ENCODE results near the gene AVPR1A.

The AVPR1A gene

GRCh38 chr12:63093711-63094110, 57.3 kb downstream of the AVPR1A start:
- TF ChIP-seq, protein P1, sequence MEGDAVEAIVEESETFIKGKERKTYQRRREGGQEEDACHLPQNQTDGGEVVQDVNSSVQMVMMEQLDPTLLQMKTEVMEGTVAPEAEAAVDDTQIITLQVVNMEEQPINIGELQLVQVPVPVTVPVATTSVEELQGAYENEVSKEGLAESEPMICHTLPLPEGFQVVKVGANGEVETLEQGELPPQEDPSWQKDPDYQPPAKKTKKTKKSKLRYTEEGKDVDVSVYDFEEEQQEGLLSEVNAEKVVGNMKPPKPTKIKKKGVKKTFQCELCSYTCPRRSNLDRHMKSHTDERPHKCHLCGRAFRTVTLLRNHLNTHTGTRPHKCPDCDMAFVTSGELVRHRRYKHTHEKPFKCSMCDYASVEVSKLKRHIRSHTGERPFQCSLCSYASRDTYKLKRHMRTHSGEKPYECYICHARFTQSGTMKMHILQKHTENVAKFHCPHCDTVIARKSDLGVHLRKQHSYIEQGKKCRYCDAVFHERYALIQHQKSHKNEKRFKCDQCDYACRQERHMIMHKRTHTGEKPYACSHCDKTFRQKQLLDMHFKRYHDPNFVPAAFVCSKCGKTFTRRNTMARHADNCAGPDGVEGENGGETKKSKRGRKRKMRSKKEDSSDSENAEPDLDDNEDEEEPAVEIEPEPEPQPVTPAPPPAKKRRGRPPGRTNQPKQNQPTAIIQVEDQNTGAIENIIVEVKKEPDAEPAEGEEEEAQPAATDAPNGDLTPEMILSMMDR (IDR thresholded peaks at IDR 0.05): no peak
- no peak overlapping the region for H3K27ac ChIP-seq

- H3K27ac ChIP-seq: no peak overlapping the region
- no peak for TF ChIP-seq ZFX (IDR thresholded peaks at IDR 0.05; ENCODE audit: borderline replicate concordance)
- TF ChIP-seq, protein P1 (IDR thresholded peaks at IDR 0.05): no peak
Observed at GRCh38 chr12:63093084-63093483, 57.9 kb downstream of the AVPR1A start.

Measured in 22Rv1 (cell line).